Esophagus muscularis mucosa (tissue), 4 donors: ENCODE results near the gene AP1S3. TPM values are rescaled to one million over a fixed set of nuclear protein-coding genes. Genes with fewer than 3 reads are reported as not detected.

Experiments used
- DNase-seq: peaks from one replicate; pipeline ENCODE4 v3.0.0-alpha.2; 2017; ENCODE audit errors: extremely low spot score
- H3K27ac ChIP-seq, 4 donors: fragments of 200-600 bp; sonication (generic); replicated peaks in 1 of 4; 1 replicate in 3 of 4; 2 replicates in 1 of 4; pipeline ENCODE4 v1.5.1; 2016 to 2019; ENCODE audit warnings: mild to moderate bottlenecking in 1 of 4
- H3K27me3 ChIP-seq, 4 donors: fragments of 200-600 bp; sonication (generic); one replicate each; pipeline versions ENCODE4 v1.5.1 to v1.6.0; 2016 to 2019
- H3K36me3 ChIP-seq, 4 donors: fragments of 200-600 bp; sonication (generic); one replicate each; pipeline ENCODE4 v1.5.1; 2016 to 2019
- H3K4me1 ChIP-seq, 4 donors: fragments of 200-600 bp; sonication (generic); one replicate each; pipeline ENCODE4 v1.5.1; 2016 to 2019
- H3K4me3 ChIP-seq, 4 donors: fragments of 200-600 bp; sonication (generic); 1 replicate in 2 of 4; 2 replicates in 2 of 4; pipeline ENCODE4 v1.5.1; 2016 to 2019; ENCODE audit warnings: mild to moderate bottlenecking in 4 of 4, moderate library complexity in 1 of 4
- H3K9me3 ChIP-seq, 4 donors: fragments of 200-600 bp; sonication (generic); 1 replicate in 3 of 4; 2 replicates in 1 of 4; pipeline ENCODE4 v1.5.1; 2016 to 2019
- EP300 ChIP-seq: sonication (generic); formaldehyde crosslinking; IDR thresholded peaks from one replicate; pipeline ENCODE4 v1.6.1; 2017; ENCODE audit warnings: antibody characterized with exemption
- POLR2A ChIP-seq: fragments of 450-650 bp; IDR thresholded peaks from one replicate; pipeline ENCODE4 v1.6.1; 2017; ENCODE audit warnings: antibody characterized with exemption, moderate library complexity, mild to moderate bottlenecking, low read depth
- POLR2AphosphoS5 ChIP-seq, 2 donors: sonication (generic); formaldehyde crosslinking; IDR thresholded peaks; one replicate each; pipeline ENCODE4 v1.6.1; 2017; ENCODE audit warnings: antibody characterized with exemption in 2 of 2
- WGBS: methylation state at CpG from one replicate; pipeline ENCODE4 v1.1.5; 2018; 5-methylcytosine and 5-hydroxymethylcytosine counted together
- intact Hi-C: fragments of 100-400 bp; cut with DNase I; formaldehyde crosslinking; loops from one replicate; pipeline ENCODE4 v1.15.1; 2023
- total RNA-seq, 4 donors: library from RNA; depleted of rRNA; stranded (reverse); fragments of >200 nt; gene quantifications; one replicate each; pipeline versions ENCODE4 v1.1.0 to v1.2.1, GENCODE V29; 2016
- TF ChIP-seq, protein P1 (sequence below), 3 experiments: fragments of 200-600 bp in 2 of 3; fragments of 450-650 bp in 1 of 3; sonication (generic) in 2 of 3; IDR thresholded peaks; one replicate each; pipeline ENCODE4 v1.5.1; 2017 to 2019; ENCODE audit warnings: antibody characterized with exemption in 3 of 3, mild to moderate bottlenecking in 2 of 3, moderate library complexity in 1 of 3

The AP1S3 gene
- total RNA-seq, 4 donors from 2014 or later, result 0.40 to 2.7 (median 0.85) TPM

DNA sequence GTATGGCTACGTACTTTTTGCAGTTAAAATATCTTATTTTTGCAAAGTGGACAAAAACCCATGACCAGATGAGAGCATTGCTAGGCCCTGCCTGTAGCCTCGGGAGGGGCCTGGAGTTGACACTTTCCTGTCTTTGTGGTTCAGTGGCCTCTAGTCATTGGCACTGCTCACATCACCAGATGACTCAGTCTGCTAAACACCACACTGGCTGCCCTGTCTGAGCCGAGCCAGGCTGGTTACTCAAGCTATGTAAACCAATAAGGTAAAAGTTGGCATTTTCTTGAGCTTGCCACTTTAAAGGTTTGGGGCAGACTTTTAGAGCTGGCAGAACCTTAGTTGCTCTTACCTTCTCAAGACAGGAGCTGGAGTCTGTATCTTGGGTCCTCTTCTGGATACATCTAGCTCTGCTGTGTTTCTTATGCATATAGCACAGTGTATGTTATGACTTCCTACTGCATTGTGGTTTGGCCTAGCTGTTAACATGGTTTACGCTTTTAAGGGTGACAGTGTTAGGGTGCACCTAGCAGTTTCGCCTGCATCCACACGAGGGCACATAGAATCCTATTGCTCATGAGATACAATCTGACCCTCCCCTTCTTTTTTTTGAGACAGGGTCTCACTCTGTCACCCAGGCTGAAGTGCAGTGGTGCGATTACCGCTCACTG, 76.4 kb downstream of the AP1S3 start:
- no peak for DNase-seq
- WGBS, result 69% methylated on average over 8 of the region's 8 CpGs
- Histone ChIP-seq H3K4me1 (peaks cover 0 to 2% (median 0%) of the 10 kb centered on the region in 4 donors), H3K9me3 (no peaks in the 10 kb centered on the region), H3K4me3 (no peak overlapping the region), H3K27ac (no peak overlapping the region), H3K27me3 (no peaks in the 10 kb centered on the region), H3K36me3 (no peaks in the 10 kb centered on the region)
- TF ChIP-seq, protein P1, sequence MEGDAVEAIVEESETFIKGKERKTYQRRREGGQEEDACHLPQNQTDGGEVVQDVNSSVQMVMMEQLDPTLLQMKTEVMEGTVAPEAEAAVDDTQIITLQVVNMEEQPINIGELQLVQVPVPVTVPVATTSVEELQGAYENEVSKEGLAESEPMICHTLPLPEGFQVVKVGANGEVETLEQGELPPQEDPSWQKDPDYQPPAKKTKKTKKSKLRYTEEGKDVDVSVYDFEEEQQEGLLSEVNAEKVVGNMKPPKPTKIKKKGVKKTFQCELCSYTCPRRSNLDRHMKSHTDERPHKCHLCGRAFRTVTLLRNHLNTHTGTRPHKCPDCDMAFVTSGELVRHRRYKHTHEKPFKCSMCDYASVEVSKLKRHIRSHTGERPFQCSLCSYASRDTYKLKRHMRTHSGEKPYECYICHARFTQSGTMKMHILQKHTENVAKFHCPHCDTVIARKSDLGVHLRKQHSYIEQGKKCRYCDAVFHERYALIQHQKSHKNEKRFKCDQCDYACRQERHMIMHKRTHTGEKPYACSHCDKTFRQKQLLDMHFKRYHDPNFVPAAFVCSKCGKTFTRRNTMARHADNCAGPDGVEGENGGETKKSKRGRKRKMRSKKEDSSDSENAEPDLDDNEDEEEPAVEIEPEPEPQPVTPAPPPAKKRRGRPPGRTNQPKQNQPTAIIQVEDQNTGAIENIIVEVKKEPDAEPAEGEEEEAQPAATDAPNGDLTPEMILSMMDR (IDR thresholded peaks at IDR 0.05), result no peak
- no peak for TF ChIP-seq EP300
- TF ChIP-seq POLR2A, result no peak
- TF ChIP-seq POLR2AphosphoS5 (IDR thresholded peaks at IDR 0.05), result no peak
- intact Hi-C loops, result no loop called here

DNA sequence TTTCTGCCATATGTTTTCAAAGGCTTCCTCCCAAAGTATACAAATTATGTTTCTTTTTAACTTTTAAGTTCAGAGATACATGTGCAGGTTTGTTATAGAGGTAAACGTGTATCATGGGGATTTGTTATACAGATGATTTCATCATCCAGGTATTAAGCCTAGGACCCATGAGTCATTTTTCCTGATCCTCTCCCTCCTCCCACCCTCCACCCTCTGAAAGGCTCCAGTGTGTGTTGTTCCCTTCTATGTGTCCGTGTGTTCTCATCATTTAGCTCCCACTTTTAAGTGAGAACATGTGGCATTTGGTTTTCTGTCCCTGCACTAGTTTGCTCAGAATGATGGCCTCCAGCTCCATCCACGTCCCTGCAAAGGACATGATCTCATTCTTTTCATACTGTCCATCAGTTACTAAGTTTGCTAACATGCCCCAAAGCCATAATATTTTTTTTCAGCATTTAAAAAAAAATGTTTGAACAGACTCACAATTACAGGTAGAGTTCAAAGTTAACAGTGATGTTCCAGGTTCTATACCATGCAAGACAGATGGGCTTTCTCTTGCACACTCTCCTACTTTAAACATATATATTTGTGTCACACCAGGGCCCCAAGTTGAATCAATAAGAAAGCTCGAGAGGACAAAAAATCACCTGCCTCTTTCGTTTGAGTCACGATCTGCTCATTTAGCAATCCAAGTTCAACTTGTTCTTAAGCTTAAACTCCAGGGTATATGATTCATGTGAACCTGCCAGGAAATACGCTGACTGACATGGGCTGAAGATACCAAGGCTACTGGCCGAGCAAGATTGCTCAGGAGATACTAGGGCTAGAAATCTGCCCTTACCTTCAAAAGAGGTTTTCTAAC, 77.6 kb downstream of the AP1S3 start:
- no peak for DNase-seq
- WGBS, result 66% methylated on average over 8 of the region's 8 CpGs
- Histone ChIP-seq H3K4me1 (peaks cover 0 to 2% (median 0%) of the 10 kb centered on the region in 4 donors), H3K36me3 (no peaks in the 10 kb centered on the region), H3K9me3 (no peaks in the 10 kb centered on the region), H3K27me3 (no peaks in the 10 kb centered on the region), H3K27ac (no peak overlapping the region), H3K4me3 (no peak overlapping the region)
- TF ChIP-seq, protein P1 (IDR thresholded peaks at IDR 0.05), result no peak
- TF ChIP-seq POLR2A (no peak), POLR2AphosphoS5 (IDR thresholded peaks at IDR 0.05) (no peak), EP300 (no peak)
- intact Hi-C loops, result no loop called here

DNA sequence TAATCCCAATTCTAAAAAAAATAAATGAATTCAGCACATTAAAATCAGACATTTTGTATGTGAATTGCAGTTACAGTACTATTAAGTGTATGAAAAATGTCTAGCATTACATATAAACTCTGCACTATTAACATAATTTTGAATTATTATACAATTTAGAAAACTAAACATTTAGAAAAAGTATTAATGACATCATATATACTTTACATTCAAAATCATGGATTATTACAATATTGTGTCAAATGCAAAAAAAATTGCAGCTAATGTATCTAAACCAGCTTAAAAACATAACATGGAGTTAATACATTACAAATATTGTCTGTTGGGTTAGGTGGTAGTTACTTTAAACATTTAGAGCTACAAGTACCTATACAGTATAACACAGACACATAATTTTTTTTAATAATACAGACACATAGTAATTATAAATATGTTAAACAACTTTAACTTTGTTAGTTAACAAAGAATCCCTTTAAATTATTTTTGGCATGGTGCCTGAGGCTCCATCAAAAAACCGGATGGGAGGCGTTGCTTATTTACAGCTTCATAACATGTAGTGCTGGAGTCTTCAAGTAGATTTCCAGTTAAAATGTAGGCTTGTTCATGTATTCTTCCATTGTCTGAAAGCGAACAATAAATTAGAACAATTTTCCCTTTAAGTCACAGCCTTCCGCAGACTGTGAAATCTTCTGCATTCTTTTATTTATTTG, 79.1 kb downstream of the AP1S3 start:
- TF ChIP-seq, protein P1 (IDR thresholded peaks at IDR 0.05), result no peak
- TF ChIP-seq POLR2AphosphoS5 (IDR thresholded peaks at IDR 0.05) (no peak), EP300 (no peak), POLR2A (no peak)
- no peak overlapping the region for H3K4me3 ChIP-seq
- no peaks in the 10 kb centered on the region for H3K27me3 ChIP-seq
- DNase-seq, result no peak
- H3K27ac ChIP-seq, result no peak overlapping the region
- peaks cover 0 to 2% (median 0%) of the 10 kb centered on the region in 4 donors for H3K4me1 ChIP-seq
- intact Hi-C loops, result no loop called here
- H3K9me3 ChIP-seq, result no peaks in the 10 kb centered on the region
- WGBS, result 79% methylated on average over 4 of the region's 4 CpGs
- H3K36me3 ChIP-seq, result no peaks in the 10 kb centered on the region

DNA sequence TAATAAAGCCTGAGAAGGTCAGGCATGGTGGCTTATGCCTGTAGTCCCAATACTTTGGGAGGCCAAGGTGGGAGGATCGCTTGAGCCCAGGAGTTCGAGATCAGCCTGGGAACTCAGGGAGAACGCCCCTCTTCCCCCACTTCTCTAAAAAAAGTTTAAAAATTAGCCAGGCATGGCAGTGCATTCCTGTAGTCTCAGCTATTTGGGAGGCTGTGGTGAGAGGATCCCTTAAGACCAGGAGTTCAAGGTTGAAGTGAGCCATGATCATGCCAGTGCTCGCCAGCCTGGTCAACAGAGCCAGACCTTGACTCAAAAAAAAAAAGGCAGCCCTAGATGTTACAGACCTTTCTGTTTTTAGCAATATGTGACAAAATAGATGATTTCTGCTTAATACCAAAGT, 83.4 kb downstream of the AP1S3 start:
- intact Hi-C loops, result no loop called here
- no peaks in the 10 kb centered on the region for H3K27me3 ChIP-seq
- WGBS, result 75% methylated on average over 4 of the region's 4 CpGs
- peaks cover 0 to 1% (median 0%) of the 10 kb centered on the region in 4 donors for H3K4me1 ChIP-seq
- no peaks in the 10 kb centered on the region for H3K9me3 ChIP-seq
- H3K27ac ChIP-seq, result no peak overlapping the region
- no peak overlapping the region for H3K4me3 ChIP-seq
- H3K36me3 ChIP-seq, result no peaks in the 10 kb centered on the region
- DNase-seq, result no peak
- no peak for TF ChIP-seq POLR2AphosphoS5 (IDR thresholded peaks at IDR 0.05)
- no peak for TF ChIP-seq POLR2A
- TF ChIP-seq, protein P1 (IDR thresholded peaks at IDR 0.05), result no peak
- TF ChIP-seq EP300, result no peak
